ENCODE measurements around the gene ARAP2. TPM values are rescaled to one million over a fixed set of nuclear protein-coding genes. Genes with fewer than 3 reads are reported as not detected.
"Not testable (repeated sequence)": the region's sequence is repeated elsewhere in the genome, so short reads cannot be mapped to it uniquely, and the experiment has no call there.

ARAP2 gene
- total RNA-seq, 1 donor from 2014 or later, result 57.1 TPM

DNA sequence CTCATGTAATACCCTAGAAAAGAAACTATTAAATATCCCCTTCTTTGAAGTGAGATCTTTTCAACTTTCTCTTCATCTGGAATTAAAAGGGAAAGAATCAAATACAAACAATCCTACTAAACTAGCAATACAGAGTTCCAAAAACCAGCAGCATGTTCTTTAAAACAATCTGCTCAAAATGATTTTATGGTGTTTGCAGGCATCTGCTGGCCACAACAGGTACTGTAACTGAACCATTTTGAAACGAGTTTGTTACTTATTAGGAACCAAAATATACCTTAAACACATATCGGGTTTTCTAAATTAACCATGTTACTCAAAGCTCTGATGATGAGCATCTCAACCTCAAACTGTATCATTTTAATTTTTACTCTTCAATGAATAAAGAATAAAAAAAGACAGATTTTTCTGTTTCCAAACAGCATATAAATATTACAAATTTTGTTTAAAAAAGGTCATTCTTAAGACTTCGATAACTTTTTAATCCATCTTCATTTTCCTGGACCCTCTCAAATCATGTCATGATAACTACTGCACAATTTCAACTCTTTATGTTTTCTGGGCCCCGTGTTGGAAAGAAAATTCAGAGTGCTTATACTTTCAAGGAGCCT is 56.5 kb downstream of the ARAP2 start:
- FAIRE-seq (no peak), DNase-seq (ENCODE audit: low spot score in 2 of 2) (no peak)

DNA sequence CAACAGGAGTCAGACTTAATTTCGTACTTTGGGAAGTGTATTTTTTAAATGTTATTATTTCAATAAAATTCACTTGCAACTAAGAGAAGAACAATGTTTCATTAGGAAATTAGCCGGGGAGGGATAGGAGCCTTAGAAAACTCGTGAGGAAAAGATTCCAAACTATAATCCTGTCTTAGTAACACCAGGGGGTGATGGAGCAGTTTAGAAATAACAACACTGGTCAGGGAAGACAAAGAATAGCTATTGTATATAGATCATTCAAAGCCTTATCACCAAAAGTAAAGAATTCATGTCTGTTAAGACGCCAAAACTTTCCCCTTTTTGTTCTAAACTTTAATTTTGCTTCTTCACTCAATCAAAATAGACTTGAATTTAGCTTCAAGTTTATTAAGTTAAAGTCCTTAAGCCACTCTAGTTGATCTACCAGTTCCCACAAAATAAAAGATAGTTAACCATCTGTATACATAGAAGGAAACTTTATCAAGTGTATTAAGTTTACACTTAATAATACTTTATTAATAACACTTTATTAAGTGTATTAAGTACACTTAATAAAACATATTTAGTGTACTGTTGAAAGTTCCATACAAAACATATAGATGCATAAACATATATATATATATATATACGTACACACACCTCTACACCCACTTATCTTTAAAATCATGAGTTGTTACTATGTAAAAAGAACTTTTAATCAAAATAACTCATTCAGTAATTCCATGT is 60.5 kb downstream of the ARAP2 start:
- DNase-seq (ENCODE audit: low spot score in 2 of 2) (no peak), FAIRE-seq (peak; percentile 54)

DNA sequence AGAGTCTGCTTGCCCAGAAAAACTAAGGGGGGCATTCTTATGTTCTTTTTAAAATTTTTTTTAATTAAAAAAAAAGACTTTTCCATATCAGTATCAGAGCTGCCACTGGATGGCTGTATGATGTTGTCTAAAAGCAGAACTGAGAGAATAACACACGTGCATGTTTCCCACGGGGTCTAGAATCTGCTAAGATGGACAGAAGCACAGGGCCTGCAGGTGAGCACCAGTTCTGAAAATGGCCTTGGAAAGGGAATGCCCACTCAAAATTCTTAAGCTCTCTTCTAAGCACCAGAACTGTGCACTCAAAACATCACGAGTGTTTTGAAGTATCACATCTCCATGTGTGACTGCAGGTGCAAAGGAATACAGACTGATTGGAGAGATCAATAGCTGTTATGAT is 61.1 kb downstream of the ARAP2 start:
- no peak for DNase-seq (ENCODE audit: low spot score in 2 of 2)
- no peak for FAIRE-seq

GRCh38 chr4:36182315-36182714 is 62.0 kb downstream of the ARAP2 start:
- not testable (repeated sequence) for FAIRE-seq; DNase-seq (ENCODE audit: low spot score in 2 of 2)

DNA sequence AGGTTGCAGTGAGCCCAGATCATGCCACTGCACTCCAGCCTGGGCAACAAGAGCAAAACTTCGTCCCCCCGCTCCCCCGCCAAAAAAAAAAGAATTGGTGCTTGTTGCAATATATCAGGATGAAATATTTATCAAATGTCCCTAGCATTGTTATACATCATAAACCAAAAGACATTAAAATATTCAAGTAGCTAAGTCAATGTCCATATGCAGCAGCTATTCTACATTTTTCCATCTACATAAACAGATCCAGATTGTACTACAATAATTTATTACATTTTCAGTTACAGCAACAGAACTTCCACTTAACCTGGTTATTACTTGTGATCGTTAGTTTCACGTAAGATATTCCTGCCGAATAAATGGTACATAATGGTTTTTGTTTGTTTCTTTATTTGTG is 64.1 kb downstream of the ARAP2 start:
- FAIRE-seq (no peak), DNase-seq (ENCODE audit: low spot score in 2 of 2) (no peak)

DNA sequence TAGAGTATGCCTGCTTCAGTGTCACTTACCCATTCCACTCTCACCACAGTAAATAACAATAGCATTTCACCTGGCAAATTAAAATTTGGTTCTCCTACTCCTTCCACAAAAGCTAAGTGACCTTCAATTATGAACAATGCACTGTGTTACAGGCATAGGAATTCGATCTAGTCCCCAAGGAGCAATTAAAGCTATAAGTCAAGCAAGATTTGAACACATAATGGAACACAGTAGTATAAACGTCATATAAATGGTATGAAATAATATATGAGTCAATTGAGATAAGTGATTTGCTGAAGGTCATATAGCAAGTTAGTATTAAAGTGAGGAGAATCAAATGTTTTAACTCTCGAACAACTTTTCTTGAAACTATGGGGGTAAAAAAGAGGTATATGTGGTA is 65.8 kb downstream of the ARAP2 start:
- FAIRE-seq, result no peak
- no peak for DNase-seq (ENCODE audit: low spot score in 2 of 2)

- FAIRE-seq (no peak), DNase-seq (ENCODE audit: low spot score in 2 of 2) (no peak)
Measured at GRCh38 chr4:36177946-36178345, 66.4 kb downstream of the ARAP2 start.

DNA sequence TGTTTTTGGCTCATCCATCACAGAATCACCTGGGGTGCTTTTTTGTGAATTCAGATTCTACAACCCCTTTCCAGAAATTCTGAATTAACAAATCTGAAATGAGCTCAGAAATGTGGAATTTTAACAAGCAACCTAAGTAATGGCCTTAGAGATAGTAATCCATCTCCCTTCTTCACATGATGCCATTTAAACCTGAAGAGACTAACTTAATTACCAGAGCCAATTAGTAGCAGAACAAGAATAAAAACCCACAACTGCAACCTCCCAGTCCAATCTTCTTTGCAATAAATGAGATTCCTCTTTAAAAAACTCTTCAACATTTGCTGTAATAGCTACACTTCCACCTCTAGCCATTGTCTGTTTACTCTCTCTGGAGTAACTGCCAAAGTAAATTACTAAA is 69.7 kb downstream of the ARAP2 start:
- FAIRE-seq (no peak), DNase-seq (ENCODE audit: low spot score in 2 of 2) (no peak)

GRCh38 chr4:36173905-36174304 is 70.4 kb downstream of the ARAP2 start:
- no peak for DNase-seq (ENCODE audit: low spot score in 2 of 2)
- no peak for FAIRE-seq

- DNase-seq (ENCODE audit: low spot score in 2 of 2) (no peak), FAIRE-seq (no peak)
Measured at GRCh38 chr4:36172656-36173055, 71.7 kb downstream of the ARAP2 start.

DNA sequence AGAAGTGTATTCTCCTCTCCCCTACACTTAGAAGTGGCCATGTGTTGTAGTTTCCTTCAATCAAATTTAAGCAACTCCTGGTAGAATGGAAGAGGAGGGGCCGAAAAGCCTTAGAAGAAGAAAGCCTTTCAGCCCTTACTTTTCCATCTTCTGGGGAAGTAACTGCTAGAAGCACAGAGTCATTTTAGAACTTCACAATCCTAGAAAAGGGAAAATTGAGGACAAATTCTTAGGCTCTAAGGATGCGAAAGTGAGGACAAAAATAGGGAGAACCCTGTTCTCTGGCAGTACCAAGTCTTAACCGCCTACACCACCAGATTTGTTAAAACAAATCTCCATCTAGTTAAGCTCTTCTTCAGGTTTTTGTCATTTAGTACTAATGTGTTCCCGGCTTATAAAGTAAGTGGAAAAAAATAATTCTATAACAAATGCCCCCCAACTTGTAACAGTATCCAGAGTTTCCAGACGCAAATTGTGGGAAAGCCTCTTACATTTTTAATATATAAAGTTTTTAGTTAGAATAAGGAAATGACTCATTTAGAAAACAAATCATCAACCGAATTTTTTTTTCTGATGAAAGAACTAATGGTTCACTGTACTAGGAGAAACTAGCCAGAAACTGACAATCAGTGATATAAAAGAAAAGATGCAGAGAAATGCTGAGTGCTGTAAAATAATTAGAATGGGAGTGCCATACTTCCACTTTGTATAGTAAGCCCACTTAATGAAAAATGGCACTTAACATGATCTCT is 76.0 kb downstream of the ARAP2 start:
- FAIRE-seq (no peak), DNase-seq (ENCODE audit: low spot score in 2 of 2) (no peak)

DNA sequence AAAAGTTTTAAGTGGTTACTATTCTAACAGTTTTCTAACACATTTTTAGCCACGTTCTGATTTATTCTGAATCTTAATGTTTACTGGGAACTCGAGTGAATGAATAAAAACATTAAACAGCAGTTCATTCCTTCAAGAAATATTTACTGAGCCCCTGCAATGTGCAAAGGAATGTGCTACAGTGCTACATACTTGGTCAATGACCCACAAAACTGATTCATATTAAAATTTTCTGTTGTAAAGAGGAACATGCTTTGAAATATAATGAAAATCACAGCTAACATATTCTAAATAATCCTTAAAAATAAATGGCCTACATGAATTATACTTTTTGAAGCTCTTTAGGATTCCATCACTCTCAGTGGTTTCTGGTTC is 78.7 kb downstream of the ARAP2 start:
- DNase-seq (ENCODE audit: low spot score in 2 of 2), result no peak
- no peak for FAIRE-seq

GRCh38 chr4:36164900-36165630 is 79.2 kb downstream of the ARAP2 start:
- peak; percentile 34 for FAIRE-seq
- no peak for DNase-seq (ENCODE audit: low spot score in 2 of 2)

DNA sequence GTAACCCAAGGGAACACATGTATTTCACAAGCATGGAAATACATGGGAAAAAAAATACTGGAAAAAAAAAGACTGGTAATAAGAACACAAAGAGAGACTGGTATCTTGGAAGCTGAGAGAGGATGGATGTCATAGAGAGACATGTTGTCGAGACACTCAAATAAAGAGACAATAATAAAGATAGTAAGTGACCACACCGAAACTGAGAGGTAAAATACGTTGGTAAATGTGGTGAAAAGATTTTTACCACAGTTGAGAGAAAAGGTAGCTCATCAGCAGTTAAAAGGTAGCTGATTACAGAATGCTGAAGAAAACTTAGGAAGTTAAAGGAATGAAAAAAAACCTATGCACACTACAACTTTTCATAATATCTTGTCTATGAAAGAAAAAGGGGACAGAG is 81.1 kb downstream of the ARAP2 start:
- no peak for DNase-seq (ENCODE audit: low spot score in 2 of 2)
- FAIRE-seq, result no peak

GRCh38 chr4:36159208-36159607 is 85.1 kb downstream of the ARAP2 start:
- FAIRE-seq (no peak), DNase-seq (ENCODE audit: low spot score in 2 of 2) (no peak)

DNA sequence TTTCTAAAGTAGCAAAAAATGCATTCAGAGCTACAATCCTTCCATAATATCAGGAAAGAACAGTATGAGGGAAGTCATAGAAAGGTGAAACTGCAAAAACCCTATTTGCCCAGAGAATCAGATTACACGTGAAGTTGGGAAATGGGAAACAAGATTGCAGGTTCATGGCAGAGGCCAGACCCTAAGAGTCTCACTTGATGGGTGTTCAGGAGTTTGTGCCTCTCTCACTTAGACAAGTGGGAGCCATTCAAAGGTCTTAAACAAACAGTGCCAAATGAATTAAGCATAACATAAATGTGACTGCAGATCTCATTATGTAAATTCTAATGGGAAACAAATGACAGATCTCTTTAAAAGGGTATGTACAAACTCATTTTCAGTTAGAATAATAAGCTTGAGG is 91.6 kb downstream of the ARAP2 start:
- no peak for DNase-seq (ENCODE audit: low spot score in 2 of 2)
- no peak for FAIRE-seq

GRCh38 chr4:36142504-36142903 is 101.8 kb downstream of the ARAP2 start:
- FAIRE-seq (no peak), DNase-seq (ENCODE audit: low spot score in 2 of 2) (no peak)

DNA sequence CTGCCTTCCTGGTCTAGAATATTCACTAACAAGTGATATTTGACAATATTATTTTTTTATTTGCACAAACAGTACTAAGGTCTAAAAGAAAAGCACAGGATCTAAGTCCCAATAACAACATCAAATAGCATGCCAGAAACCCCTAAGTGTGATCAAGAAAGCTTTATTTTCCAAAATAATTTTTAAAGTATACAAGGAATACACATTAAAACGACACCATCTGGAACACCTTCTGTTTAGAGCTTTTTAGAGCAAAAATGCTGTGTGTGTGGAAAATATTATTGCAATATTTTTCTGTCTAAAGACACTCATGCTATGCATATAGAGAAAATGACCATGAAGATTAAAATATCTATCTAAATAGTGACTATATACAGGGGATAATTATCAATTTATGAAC is 103.1 kb downstream of the ARAP2 start:
- FAIRE-seq (no peak), DNase-seq (ENCODE audit: low spot score in 2 of 2) (no peak)

DNA sequence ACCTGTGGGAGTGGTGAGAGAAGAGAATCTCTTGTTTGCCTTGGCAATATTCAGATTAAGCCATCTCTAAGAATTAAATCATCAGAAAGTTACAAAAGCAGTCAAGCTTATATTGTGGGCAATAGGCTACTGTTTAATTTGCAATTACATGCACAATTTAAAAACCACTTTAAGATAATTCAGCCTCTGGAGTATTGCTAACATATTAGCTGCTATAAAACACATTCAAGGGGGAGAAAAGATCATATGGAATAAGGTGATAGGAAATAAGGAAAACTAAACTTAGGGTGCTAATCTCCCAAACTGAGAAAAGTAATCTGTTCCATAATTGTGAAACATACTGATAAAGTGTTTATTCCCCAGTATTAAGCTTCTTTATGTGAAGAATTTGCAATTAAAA is 103.9 kb downstream of the ARAP2 start:
- DNase-seq (ENCODE audit: low spot score in 2 of 2), result no peak
- no peak for FAIRE-seq

GRCh38 chr4:36138220-36138619 is 106.1 kb downstream of the ARAP2 start:
- no peak for FAIRE-seq
- DNase-seq (ENCODE audit: low spot score in 2 of 2), result no peak

DNA sequence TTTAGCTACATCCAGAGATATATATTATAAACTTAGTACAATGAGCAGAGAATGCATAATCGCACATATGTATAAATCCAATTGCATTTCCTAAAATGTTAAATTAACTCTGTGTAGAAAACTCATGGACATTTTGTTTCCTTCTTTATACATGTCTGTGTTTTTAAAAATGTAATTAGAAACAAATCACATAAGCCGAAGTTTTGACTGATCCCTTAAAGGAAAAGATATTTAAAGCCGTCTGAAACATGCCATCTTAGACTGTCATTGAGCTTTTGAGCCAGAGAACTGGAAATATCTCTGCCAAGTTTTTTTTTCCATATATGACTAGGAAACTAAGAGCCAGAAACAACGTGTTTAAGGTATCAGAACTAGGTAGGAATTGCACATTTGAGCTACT is 107.0 kb downstream of the ARAP2 start:
- DNase-seq (ENCODE audit: low spot score in 2 of 2) (no peak), FAIRE-seq (no peak)

Data from frontal cortex (tissue), 4 donors.